Measurements from ENCODE around the gene RAI1.

Gene RAI1

GRCh38 chr17:17782523-17783115 lies 101.4 kb downstream of the RAI1 start:
- no peak for TF ChIP-seq CTCF (IDR thresholded peaks at IDR 0.05)

GRCh38 chr17:17783116-17783824 lies 102.0 kb downstream of the RAI1 start:
- peak; percentile 27; the same call in 1 of the 2 replicates for TF ChIP-seq CTCF (IDR thresholded peaks at IDR 0.05)

- no peak for TF ChIP-seq CTCF (IDR thresholded peaks at IDR 0.05)
Measured at GRCh38 chr17:17783825-17784656, 102.8 kb downstream of the RAI1 start.

GRCh38 chr17:17784657-17785267 lies 103.5 kb downstream of the RAI1 start:
- TF ChIP-seq CTCF (IDR thresholded peaks at IDR 0.05): no peak

GRCh38 chr17:17785407-17785806 lies 104.1 kb downstream of the RAI1 start:
- no peak for TF ChIP-seq CTCF (IDR thresholded peaks at IDR 0.05)

- no peak for TF ChIP-seq CTCF (IDR thresholded peaks at IDR 0.05)
Measured at GRCh38 chr17:17786998-17787397, 105.7 kb downstream of the RAI1 start.

GRCh38 chr17:17787568-17787967 lies 106.3 kb downstream of the RAI1 start:
- no peak for TF ChIP-seq CTCF (IDR thresholded peaks at IDR 0.05)

All from LNCAP (cell line).